HG02885 (cell line): ENCODE data around the gene CDC5L.
"Not testable (repeated sequence)": the region's sequence is repeated elsewhere in the genome, so short reads cannot be mapped to it uniquely, and the experiment has no call there.

Source experiments
- ATAC-seq: cut with Tn5 transposase; IDR thresholded peaks from one replicate; pipeline ENCODE4 v1.9.1; 2021; ENCODE audit warnings: mild to moderate bottlenecking; ENCODE audit not compliant: unreplicated experiment, poor library complexity

The CDC5L gene

DNA sequence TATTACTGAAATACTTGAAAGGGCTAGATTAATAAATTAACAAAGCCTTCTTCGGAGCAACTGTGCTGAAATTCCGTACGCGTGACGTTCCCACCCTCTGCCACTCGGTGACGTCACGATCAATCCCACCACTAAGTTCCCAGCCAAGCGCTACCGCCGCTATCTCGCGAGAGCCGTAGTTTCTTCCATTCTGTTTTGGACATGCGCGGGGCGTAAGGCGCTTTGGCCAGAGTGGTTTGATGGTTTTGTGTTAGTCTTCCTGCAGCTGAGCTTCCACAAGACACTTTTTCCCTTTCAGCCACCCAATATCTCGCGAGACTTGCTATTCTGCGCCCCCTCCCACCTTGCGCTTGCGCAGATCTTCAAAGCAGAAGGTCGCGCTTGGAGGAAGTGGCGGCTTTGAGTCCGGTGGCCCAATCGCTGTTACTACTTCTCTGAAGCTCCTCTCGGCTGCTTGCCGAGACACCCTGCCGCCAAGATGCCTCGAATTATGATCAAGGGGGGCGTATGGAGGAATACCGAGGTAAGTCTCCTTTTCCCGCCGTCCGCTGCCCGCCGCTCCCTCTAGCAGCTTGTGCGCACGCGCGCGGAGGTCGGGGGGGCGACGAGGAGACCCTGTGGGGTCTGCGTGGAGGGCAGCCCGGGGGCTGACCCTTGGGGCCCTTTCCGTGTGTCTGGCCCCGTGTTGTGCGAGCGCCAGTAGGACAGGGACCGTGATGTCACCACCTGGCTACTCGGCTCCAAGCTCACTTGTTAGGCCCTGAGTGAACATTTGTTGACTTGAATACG lies at the start of gene CDC5L:
CDC5L (plus strand) TSS at position 361 of the 789 bp plus-strand sequence; CDS start at position 479, 118 bp downstream.
- peak; percentile 92 for ATAC-seq

DNA sequence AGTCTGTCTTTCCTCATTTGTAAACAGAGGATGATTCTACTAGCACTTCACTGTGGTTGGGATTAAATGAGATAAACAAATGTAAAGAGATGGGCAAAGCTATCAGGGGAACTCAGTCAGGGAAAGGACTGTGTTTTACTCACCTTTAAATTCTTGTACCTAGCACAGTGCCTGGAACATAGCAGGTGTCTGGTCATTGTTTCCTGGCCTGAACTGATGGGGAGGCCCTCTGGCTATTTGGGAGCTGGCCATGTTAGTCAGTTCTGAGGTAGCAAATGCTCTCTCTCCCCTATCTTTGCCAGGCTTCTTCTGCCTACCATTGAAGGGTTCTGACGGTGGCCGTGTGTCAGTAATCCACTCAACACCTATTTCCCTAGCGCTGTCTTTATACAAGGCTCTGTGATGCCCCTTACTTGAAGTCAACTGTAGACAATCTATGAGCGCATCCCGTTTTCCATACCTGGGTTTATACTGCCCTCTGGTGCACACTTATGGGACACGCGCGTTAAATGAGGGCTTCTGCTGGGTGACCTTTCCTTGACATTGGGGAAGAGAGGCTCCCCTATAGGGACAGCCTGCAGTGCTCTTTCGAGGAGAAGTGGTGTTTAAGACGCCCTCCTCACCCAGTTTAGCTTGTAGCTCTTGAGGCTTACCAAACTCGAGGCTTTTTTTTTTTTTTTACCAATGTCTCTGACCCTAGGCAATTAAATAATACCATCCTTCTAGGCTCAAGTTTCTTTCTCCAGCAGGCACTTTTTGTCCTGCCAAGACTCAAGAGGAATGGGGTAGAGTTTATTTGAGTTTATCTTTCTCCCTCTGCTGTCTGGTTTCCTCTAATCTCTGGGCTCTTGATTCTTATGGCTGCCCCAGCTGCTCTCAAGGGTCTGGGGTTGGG lies 49.0 kb upstream of the CDC5L start:
- peak; percentile 83 for ATAC-seq

DNA sequence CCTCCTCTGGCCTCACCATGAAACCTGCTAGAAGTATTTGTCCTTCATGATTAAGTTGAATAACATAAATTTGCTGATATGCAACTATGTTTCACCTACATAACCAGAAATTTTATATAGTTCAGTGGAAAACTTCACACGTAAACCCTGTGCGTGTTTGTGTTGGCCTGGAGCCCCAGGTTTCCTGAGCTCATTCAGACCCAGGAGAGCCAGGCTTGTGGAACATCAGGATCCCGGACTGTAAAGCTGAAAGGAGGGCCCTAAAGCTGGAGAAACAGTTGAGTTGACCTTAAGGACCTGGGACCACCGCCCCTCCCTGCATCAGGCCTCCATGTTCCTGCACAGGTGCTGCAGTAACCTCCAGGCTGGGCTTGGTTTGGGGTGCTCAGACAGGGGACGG lies 48.2 kb upstream of the CDC5L start:
- no peak for ATAC-seq

DNA sequence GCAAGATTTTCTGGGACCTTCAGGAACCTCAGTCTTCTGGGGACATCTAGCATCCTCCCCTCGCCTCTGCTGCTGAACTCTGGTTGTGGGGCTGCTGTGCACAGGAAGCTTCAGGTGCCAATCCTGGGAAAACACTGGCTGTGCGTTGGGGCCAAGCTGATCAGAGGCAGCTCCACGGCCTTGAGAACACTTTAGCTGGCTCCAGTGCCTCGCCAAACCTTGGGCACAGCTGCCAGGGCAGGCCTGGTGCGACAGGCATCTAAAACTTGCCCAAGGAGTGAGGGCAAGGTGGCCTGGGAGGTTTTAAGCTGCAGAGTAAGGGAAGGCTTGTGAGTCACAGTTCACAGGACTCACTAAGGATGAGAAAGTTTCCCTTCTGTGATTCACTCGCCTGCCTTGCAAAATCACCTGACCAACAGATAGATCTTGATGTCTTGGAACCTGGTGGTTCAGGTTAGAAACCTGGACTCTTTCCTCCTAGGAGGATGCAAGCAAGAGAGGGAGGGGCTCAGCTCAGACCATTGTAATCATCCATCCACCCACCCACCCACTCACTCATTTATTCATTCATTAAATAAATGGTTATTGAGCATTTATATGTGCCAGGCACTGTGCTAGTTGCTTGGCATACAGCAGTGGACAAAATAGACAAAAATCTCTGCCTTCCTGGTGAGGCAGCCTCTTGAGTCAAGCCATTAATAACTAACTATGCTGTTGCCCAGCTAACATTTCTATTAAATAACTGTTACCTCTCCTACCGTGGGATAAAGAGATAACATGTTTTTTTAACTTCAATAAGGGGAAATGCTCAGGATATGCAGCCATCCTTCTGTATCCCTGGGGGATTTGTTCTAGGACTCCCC lies 47.5 kb upstream of the CDC5L start:
- ATAC-seq: no peak

DNA sequence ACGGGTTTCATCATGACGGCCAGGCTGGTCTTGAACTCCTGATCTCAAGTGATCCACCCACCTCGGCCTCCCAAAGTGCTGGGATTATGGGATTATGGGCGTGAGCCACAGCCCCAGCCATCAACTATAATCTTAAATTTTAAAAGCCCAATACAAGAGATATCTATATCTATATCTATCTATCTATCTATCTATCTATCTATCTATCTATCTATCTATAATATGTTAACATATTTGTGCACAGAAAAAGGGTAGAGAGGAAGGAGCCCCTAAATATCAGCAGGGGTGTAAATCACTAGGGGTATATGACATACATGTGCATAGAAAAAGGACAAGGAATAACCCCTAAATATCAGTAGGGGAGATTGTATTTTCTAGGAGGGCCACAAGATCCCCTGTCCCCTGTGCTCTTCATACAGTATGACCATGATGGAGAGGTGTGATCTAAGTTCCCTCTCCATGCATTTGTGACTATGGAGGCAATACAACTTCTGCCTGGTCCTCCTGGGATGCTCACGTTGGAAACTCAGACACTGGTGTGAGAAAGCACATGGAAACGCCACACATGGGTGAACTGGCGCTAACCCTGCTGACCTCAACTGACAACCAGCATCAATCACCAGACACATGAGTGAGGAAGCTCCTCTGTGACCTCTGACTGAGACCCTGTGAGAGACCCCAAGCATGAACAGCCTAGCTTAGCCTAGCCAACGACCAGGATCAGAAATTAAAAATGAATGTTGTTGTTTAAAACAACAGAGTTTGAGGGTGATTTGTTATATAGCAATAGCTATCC lies 46.2 kb upstream of the CDC5L start:
- ATAC-seq: no peak

DNA sequence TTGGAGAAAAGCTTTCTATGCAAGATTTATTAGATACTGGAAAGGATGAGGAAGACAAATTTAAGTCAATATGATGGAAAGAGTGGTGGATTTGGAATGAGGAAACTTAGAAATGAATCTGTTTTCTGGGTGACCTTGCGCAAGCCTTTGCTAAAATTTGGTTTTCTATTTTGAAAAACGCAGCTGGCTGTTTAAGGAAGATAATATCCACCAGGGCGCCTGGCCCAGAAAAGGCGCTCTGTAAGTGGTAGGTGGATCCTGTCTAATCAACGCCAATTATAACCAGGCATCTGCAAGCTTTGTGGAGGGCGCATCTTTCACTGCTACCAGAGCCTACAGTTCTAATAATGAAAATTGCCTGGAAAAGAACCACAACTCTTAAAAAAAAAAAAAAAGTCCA lies 45.5 kb upstream of the CDC5L start:
- ATAC-seq: no peak

DNA sequence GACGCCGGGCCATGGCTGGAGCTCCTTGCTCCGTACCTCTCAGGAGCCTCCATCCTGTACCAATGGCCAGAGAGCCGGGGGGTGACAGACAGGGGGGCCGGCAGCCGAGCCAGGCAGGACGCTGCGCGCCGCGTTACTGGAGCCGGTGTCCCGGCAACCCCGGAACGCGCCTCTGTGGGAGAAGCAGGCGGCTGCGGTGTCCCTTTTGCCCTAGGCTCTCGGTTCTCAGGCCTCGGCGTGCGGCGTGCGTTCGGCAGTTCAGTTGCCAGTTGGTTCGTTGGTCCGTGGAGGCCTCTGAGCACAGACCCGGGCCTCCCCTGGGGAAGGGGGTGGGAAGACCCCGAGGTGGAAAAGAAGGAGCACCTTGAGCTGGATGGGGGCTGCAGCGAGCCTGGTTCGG lies 45.0 kb upstream of the CDC5L start, which contains the start of gene SPATS1:
SPATS1 (plus strand) TSS at position 162 of the 400 bp plus-strand sequence. CDS start 446 bp downstream, outside the sequence.
- no peak for ATAC-seq

DNA sequence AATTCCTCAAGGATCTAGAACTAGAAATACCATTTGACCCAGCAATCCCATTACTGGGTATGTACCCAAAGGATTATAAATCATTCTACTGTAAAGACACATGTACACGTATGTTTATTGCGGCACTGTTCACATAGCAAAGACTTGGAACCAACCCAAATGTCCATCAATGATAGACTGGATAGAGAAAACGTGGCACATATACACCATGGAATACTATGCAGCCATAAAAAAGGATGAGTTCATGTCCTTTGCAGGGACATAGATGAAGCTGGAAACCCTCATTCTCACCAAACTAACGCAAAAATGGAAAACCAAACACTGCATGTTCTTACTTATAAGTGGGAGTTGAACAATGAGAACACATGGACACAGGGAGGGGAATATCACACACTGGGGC lies 40.7 kb upstream of the CDC5L start:
- not testable (repeated sequence) for ATAC-seq

DNA sequence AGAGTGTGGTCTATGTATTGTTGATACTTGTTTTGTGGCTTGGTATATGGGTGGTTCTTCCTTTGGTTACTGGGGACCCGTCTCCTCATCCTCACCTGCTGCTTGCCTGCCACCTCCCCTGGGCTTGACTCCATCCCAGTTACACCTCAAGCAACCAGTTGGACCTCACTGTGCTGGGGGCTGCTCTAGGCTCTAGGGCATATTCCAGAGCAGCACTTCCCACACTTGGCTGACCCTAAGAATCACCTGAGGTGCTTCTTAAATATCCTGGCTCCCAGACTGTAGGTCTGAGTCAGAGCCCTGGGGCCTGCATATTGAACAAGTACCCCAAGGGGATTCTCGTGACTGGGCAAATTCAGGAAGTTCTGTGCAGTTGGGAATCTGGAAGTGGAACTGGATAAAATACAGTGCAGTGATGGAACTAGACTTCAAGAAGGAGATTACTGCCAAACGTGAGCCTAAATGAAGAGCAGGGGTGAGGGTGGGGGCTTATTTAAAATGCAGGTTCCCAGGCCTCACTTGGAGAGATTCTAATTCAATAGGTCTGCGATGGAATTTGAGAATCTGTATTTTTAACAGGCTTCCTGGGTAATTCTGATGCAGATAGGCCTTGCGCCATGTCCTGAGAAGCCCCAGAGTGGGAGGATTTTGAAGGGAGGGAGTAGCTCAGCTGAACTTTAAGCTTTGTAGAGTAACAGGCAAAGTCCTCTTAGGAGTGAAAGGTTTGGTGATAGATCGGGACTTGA lies 37.4 kb upstream of the CDC5L start:
- ATAC-seq: no peak

DNA sequence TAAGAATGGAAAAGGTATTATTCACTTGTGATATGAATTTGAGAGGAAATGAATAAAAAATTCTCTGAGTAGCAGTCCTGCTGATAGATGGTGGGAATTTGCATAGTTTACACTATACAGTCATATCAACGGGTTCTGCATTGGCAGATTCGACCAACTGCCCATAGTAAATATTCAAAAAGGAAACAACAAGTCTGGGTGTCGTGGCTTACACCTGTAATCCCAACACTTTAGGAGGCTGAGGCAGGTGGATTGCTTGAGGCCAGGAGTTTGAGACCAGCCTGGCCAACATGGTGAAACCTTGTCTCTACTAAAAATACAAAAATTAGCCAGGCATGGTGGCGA lies 36.9 kb upstream of the CDC5L start:
- ATAC-seq: not testable (repeated sequence)

DNA sequence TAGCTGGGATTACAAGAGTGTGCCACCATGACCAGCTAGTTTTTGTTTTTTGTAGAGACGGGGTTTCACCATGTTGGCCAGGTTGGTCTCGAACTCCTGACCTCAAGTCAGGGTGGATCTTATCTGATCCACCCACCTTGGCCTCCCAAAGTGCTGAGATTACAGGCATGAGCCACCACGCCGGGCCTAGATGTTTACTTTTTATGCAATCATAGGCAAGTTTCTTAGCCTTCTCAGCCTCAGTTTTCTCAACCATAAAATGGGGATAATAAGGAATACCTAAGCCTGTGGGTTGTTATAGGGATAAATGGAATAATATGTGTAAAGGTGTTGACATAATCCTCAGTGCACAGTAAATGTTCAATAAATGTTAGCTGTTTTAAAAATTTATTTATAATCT lies 35.2 kb upstream of the CDC5L start:
- no peak for ATAC-seq

DNA sequence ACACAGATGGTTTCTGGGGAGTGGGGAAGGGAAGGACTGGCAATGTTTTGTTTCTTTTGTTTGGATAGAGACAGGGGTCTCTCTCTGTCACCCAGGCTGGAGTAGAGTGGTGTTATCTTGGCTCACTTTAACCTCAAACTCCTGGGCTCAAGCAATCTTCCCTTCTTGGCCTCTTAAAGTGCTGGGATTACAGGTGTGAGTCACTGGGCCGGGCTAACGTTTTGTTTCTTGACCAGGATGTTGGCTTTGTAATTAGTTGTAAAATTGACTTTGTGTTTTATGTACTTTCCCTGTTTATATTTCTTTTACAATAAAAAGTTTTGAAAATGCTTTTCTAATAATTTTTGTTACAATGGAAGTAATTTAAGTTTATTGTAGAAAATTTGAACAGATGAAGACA lies 34.2 kb upstream of the CDC5L start:
- ATAC-seq: no peak

DNA sequence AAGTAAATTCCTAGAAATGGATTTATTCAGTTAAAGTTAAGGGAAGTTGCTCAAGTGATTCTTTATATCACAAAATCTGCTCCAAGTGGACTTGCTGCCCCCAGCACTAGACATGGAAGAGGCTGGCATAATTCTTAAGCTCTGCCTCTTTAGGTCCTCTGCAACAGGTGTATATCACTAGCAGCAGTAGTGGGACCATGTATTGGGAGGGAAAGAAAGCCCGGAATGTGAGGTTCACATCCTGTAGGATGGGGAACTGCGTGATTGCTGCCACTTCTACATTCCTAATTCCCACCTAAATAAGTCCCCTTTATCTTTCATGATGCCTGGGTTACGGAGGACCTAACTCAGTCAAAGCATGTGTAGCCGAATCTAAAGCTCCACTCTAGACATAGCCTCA lies 31.9 kb upstream of the CDC5L start:
- ATAC-seq: no peak

DNA sequence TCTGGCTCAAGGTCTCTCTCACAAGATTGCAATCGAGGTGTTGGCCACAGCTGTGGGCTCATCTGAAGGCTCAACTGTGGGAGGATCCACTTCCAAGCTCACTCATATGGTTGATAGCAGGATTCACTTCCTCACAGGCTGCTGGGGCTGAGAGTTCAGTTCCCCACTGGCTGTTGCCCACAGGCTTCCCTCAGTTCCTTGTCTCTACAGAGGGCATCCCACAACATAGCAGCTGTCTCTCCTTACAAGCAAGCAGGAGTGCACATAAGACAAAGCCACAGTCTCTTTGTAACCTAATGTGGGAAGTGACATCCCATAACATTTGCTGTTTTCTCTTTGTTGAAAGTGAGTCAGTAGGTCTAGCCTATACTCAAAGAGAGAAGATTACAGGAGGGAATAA lies 31.0 kb upstream of the CDC5L start:
- no peak for ATAC-seq

DNA sequence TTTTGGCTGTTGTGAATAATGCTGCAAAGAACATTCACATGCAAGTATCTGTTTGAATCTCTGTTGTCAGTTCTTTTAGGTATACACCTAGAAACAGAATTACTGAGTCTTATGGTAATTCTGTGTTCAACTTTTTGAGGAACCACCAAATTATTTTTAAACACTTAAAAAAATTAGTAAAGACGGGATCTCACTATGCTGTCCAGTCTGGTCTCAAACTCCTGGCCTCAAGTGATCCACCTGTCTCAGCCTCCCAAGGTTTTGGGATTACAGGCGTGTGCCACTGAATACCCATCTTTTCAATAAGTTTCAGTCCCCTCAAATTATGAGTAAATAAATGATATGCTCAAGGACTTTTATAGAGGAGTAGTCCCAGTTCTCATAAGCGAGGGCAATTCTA lies 27.5 kb upstream of the CDC5L start:
- ATAC-seq: no peak

DNA sequence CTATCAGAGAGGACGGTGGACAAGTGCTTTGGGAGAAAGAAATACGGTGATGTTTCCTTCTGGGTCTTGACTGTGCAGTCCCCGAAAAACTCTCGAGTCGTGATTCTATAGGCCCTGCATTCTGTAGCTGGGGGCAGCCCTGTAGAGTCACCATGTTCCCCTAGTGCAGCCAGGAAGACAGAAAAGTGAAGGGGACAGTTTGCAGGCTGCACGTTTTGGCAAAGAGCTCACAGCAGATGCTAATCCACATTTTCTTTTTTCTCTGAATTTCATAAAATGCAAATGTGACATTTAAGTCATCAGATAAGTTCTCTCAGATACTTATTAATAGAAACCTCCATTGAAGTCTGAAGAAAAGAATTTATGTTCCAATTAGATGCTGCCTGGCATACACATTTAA lies 25.6 kb upstream of the CDC5L start:
- ATAC-seq: no peak

DNA sequence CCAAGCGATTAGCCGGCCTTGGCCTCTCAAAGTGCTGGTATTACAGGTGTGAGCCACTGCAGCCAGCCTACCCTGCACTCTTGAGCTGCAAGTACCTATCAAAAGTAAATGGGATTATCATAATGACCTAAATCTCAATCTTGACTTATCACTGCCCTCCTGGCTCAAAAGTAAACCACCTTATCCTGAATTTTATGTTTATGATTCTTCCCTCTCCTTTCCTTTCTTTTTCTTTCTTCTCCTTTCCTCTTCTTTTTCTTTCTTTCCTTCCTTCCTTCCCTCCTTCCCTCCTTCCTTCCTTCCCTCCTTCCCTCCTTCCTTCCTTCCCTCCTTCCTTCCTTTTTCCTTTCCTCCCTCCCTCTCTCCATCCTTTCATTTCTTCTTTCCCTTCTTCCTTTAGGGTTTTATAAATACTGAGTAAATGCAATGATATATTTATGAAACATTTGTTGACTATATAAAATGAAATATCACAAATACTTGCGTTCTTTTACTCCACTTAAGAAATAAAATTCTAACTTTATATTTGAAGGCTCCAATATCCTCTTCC lies 24.1 kb upstream of the CDC5L start:
- ATAC-seq: no peak

DNA sequence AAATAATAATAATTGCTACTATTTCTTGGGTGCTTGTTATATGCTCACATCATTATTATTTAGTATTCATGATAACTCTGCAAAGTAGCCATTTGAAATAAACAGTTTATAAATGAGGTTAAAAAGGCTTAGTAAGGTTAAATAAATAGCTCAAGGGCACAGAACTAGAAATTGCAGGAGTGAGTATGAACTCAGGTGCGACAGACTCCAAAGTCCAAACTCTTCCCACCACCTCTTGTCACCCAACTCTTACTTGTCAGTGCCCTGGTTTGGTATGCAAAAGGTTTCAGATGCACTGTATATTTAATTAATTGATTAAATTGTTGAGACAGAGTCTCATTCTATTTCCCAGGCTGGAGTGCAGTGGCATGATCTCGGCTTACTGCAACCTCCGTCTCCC lies 20.7 kb upstream of the CDC5L start:
- no peak for ATAC-seq

DNA sequence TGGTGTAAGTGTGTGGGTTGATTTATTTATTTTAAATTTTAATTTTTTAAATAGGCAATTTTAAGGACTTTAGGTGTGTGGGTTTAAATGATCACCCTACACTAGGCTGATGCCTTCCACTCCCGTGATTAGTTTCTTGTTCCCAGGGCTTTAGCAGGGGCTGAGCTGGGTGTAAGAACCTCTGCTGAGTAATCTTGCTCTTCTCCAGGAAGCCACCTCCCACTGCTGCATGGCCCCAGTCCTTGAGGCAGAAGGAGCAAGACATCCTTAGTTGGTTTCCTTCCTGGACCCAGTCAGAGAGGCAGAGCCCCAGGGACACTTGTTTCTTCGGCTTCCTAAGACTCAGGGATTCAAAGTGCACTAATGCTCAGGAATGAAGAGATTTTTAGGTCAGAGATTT lies 19.8 kb upstream of the CDC5L start:
- no peak for ATAC-seq
